Measurements from ENCODE around the gene RMND5B. TPM values are rescaled to one million over a fixed set of nuclear protein-coding genes. Genes with fewer than 3 reads are reported as not detected.

The RMND5B gene
- total and polyA plus RNA-seq, 7 donors = 43.5 to 80.2 (median 53.6) TPM

DNA sequence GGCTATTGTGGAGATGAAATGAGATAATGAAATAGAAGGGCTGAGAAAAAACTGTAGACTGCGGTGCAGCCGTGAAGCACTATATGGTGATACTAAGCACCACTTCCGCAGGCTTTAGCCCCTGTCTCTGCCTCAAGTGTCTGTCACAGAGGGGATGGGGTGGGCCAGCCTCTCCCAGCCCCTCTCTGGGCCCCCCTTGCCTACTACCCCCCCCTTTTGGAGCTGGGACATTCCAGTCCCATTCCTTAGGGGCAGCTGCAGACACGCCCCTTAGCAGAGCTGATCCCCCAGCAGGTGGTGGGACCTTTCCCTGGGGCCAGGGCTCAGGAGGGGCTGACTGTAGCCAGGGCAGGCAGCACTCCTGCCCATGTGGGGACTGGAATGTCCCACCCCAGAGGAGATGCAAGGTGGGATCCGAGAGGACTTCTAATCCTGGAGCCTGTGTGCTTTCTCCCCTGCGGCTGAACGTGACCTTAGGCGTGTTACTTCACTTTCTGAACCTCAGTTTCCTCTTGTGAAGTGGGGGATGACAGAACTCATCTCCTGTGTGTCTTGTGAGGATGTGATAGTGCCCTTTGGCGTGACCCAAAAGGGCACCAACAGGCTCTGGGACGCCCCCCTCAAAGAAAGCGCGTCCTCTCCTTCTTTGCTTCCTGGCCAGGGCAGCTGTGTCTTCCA, 15.5 kb upstream of the RMND5B start:
- DNase-seq (no peak), ATAC-seq (no peak)
- H3K27ac ChIP-seq = peak overlapping the region; percentile 2
- peaks cover 10% of the 10 kb centered on the region for H3K4me1 ChIP-seq
- H3K4me3 ChIP-seq = peak overlapping the region; percentile 64
- H3K36me3 ChIP-seq (ENCODE audit: insufficient read depth in 1 of 2, low read depth in 1 of 2) = no peaks in the 10 kb centered on the region
- peaks cover 0 to 63% (median 15%) of the 10 kb centered on the region in 3 donors for H3K27me3 ChIP-seq (ENCODE audit: insufficient read depth in 3 of 3, low read length in 2 of 3)
- TF ChIP-seq, protein P1, sequence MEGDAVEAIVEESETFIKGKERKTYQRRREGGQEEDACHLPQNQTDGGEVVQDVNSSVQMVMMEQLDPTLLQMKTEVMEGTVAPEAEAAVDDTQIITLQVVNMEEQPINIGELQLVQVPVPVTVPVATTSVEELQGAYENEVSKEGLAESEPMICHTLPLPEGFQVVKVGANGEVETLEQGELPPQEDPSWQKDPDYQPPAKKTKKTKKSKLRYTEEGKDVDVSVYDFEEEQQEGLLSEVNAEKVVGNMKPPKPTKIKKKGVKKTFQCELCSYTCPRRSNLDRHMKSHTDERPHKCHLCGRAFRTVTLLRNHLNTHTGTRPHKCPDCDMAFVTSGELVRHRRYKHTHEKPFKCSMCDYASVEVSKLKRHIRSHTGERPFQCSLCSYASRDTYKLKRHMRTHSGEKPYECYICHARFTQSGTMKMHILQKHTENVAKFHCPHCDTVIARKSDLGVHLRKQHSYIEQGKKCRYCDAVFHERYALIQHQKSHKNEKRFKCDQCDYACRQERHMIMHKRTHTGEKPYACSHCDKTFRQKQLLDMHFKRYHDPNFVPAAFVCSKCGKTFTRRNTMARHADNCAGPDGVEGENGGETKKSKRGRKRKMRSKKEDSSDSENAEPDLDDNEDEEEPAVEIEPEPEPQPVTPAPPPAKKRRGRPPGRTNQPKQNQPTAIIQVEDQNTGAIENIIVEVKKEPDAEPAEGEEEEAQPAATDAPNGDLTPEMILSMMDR (IDR thresholded peaks at IDR 0.05) = no peak
- no peaks in the 10 kb centered on the region for H3K9me3 ChIP-seq
- WGBS, 3 donors = 29 to 54% (median 37%) methylated on average over 12 of the region's 12 CpGs
- intact Hi-C loops (cut with DNase I) = loop anchor here in 1 of 2 donors (2.0 to 5.0 kb wide), 2 partner anchors 38 to 48 kb away; no protein-coding TSS in a partner anchor

DNA sequence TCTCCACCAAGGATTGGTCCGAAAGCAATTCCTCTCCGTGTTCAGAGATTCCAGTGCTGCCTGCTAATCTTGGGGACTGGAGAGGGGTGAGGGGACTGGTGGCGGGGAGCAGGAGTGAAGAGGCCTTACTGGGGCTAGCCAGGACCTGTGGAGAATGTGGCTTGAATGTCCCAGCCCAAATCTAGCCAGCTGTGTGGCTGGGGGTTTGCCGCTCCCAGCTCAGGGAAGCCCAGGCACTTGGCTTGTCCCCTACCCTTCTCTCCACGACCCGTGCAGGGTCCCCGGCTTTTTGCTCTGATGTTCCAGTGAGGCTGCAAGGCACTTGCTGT, 15.0 kb upstream of the RMND5B start:
- WGBS, 3 donors = 17 to 28% (median 20%) methylated on average over 7 of the region's 7 CpGs
- Histone ChIP-seq H3K27ac (no peak overlapping the region), H3K36me3 (ENCODE audit: insufficient read depth in 1 of 2, low read depth in 1 of 2) (no peaks in the 10 kb centered on the region), H3K4me3 (peak overlapping the region; percentile 64), H3K27me3 (ENCODE audit: insufficient read depth in 3 of 3, low read length in 2 of 3) (peaks cover 0 to 58% (median 15%) of the 10 kb centered on the region in 3 donors), H3K4me1 (peaks cover 15% of the 10 kb centered on the region), H3K9me3 (no peaks in the 10 kb centered on the region)
- TF ChIP-seq, protein P1 (IDR thresholded peaks at IDR 0.05) = no peak
- intact Hi-C loops (cut with DNase I) = loop anchor here in 1 of 2 donors (2.0 to 5.0 kb wide), 2 partner anchors 38 to 47 kb away; no protein-coding TSS in a partner anchor
- ATAC-seq = no peak
- DNase-seq = no peak

DNA sequence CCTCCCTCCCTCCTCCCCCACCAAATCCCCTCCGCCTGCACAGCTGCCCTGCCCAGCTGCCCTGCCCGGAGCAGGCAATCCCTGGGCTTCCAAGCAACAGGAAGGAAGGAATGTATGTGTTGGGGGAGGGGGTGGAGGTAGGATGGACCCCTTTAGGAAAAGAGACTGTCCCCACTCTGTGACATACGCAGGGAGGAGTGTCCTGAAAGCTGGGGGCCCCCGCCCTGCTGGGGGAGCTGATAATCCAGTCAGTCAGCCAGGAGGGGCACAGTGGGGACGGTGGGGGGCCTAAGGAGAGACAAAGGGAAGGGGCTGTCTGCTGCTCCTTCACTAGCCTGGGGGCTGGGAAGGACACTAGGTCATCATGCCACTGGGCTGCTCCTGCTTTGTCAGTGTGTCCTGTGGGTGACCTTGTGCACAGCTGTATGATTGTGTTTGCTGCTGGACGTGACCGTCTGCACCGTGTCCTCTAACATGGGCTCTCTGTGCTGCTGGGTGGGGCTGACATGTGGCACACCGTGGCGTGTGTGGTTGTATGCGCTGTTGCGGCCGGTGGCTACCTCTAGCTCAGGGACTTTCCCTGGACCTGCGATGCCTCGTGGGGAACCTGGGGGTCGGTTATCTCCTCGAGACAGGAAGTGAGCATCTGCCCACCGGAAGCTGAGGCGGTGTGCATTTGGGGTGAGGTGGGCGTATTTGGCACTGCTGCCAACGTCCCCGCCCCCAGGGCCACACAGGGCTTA, 14.5 kb upstream of the RMND5B start:
- peaks cover 0 to 53% (median 15%) of the 10 kb centered on the region in 3 donors for H3K27me3 ChIP-seq (ENCODE audit: insufficient read depth in 3 of 3, low read length in 2 of 3)
- no peak for ATAC-seq
- no peak overlapping the region for H3K27ac ChIP-seq
- H3K9me3 ChIP-seq = no peaks in the 10 kb centered on the region
- DNase-seq = no peak
- no peaks in the 10 kb centered on the region for H3K36me3 ChIP-seq (ENCODE audit: insufficient read depth in 1 of 2, low read depth in 1 of 2)
- peaks cover 18% of the 10 kb centered on the region for H3K4me1 ChIP-seq
- TF ChIP-seq, protein P1 (IDR thresholded peaks at IDR 0.05) = no peak
- intact Hi-C loops (cut with DNase I) = loop anchor here in 1 of 2 donors (5.0 kb wide), 1 partner anchor 39 kb away; no protein-coding TSS in a partner anchor
- 19 to 29% (median 24%) methylated on average over 21 to 22 of the region's 22 CpGs for WGBS, 3 donors
- H3K4me3 ChIP-seq = peak overlapping the region; percentile 64

DNA sequence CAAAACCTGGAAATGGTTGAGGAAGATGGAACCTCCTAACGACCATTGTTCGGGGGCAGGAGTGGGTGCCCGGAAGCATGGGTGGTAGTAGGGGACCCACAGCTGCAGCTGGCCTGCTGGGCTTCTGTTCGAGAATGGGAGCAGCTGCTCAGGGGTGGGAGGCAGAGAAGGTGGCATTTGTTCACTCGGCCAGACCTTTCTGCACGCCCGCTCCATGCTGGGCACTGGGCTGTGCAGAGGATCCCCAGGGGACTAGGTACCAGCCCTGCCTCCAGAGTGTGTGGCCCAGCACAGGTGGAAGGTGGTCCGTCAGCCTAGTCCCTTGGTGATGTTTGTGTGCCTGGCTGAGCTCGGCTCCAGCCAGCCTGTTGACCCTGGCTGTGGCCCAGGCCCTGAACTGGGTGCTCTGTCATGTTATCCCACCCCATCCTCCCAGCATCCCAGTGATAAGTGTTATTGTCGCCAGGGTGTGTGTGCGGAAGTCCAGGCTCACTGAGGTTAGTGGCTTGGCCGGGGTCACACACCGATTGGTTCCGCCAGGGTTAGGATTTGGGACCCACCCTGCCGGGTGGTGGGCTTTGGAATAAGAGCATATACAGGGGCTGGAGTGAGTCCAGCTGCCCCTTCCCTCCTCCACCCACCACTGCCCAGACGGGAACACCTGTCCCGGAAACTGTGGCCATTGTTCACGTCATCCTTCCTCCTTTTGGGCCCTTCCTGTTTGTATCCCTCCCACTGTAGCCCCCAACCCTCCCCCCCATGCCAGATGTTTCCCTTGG, 12.7 kb upstream of the RMND5B start:
- 49 to 61% (median 55%) methylated on average over 18 of the region's 18 CpGs for WGBS, 3 donors
- Histone ChIP-seq H3K4me3 (no peak overlapping the region), H3K9me3 (no peaks in the 10 kb centered on the region), H3K27me3 (ENCODE audit: insufficient read depth in 3 of 3, low read length in 2 of 3) (peaks cover 0 to 36% (median 10%) of the 10 kb centered on the region in 3 donors), H3K4me1 (peaks cover 36% of the 10 kb centered on the region), H3K36me3 (ENCODE audit: insufficient read depth in 1 of 2, low read depth in 1 of 2) (no peaks in the 10 kb centered on the region), H3K27ac (no peak overlapping the region)
- ATAC-seq (no peak), DNase-seq (no peak)
- TF ChIP-seq, protein P1 (IDR thresholded peaks at IDR 0.05) = no peak
- intact Hi-C loops (cut with DNase I) = loop anchor here in 1 of 2 donors (5.0 kb wide), 1 partner anchor 41 kb away; no protein-coding TSS in a partner anchor
